HCT116 (cell line): ENCODE data around the gene ZFAND5. TPM values are rescaled to one million over a fixed set of nuclear protein-coding genes. Genes with fewer than 3 reads are reported as not detected.

Source experiments
- ATAC-seq: fragments of 200-7000 bp; cut with Tn5 transposase; 2 replicates; pipeline ENCODE4 v1.9.1; 2020; ENCODE audit warnings: mild to moderate bottlenecking, moderate library complexity
- BruUV-seq: library from RNA; stranded (reverse); fragments of 400-500 nt; replicated peaks from 2 replicates; lab custom pipeline; 2021; lab: Mats Ljungman, UMichigan
- CTCF ChIA-PET: fragments of 300-600 bp; sonication (Branson Sonifier 250); formaldehyde crosslinking; loops from one replicate; lab custom pipeline; 2021; ENCODE audit warnings: antibody characterized with exemption; lab: Charles Lee
- POLR2A ChIA-PET: fragments of 300-600, 350-600 bp; sonication (Branson Sonifier 250); formaldehyde crosslinking; loops from one replicate; lab custom pipeline; 2021; ENCODE audit warnings: antibody characterized with exemption; lab: Charles Lee
- RAD21 ChIA-PET, 2 experiments: fragments of 300-600 bp; sonication (Branson Sonifier 250); formaldehyde crosslinking; loops; one replicate each; lab custom pipeline; 2023; ENCODE audit warnings: low total read pairs in 2 of 2; ENCODE audit not compliant: uncharacterized antibody in 2 of 2, unreplicated experiment in 2 of 2, low non-redundant PET in 1 of 2; lab: Charles Lee
- DNase-seq: peaks from one replicate; pipeline ENCODE4 v3.0.0-alpha.2; 2010; ENCODE audit warnings: low read depth, low spot score
- H2AFZ ChIP-seq: fragments of 200-600 bp; shearing (Covaris generic), sonication (generic); 2 replicates; pipeline ENCODE4 v1.6.1; 2017; ENCODE audit warnings: low read depth, mixed run types, mixed read lengths, antibody characterized with exemption, low read length; ENCODE audit not compliant: poor library complexity, severe bottlenecking
- H3K27ac ChIP-seq: 2 replicates; pipeline ENCODE4 v1.5.1; 2012; ENCODE audit warnings: low read depth, low read length
- H3K27me3 ChIP-seq: fragments of 200-600 bp; sonication (generic); 2 replicates; pipeline ENCODE4 v1.6.1; 2016; ENCODE audit warnings: mixed run types, low read length, mixed read lengths; ENCODE audit not compliant: insufficient read depth
- H3K36me3 ChIP-seq, 2 experiments: fragments of 200-500 bp in 1 of 2; fragments of 200-600 bp in 1 of 2; sonication (Bioruptor generic) in 1 of 2; sonication (generic) in 1 of 2; 2 replicates each; pipeline versions ENCODE4 v1.5.1 to v1.6.1; 2014 to 2016; ENCODE audit warnings: low read length in 2 of 2, inconsistent platforms in 1 of 2, mixed read lengths in 1 of 2, mixed run types in 1 of 2; ENCODE audit not compliant: insufficient read depth in 2 of 2, control insufficient read depth in 1 of 2
- H3K4me1 ChIP-seq, 2 experiments: fragments of 200-600 bp in 1 of 2; sonication (generic) in 1 of 2; 2 replicates each; pipeline versions ENCODE4 v1.5.1 to v1.6.1; 2012 to 2017; ENCODE audit warnings: low read length in 2 of 2, inconsistent platforms in 1 of 2, mild to moderate bottlenecking in 1 of 2, mixed read lengths in 1 of 2, mixed run types in 1 of 2, moderate library complexity in 1 of 2; ENCODE audit not compliant: insufficient read depth in 2 of 2, control insufficient read depth in 1 of 2
- H3K4me2 ChIP-seq: fragments of 200-600 bp; sonication (generic); 2 replicates; pipeline ENCODE4 v1.6.1; 2017; ENCODE audit warnings: mixed run types, low read length, mixed read lengths
- H3K4me3 ChIP-seq, 2 experiments: fragments of 200-600 bp in 1 of 2; sonication (generic) in 1 of 2; replicated peaks in 1 of 2; 2 replicates each; pipeline ENCODE4 v1.5.1; 2011 to 2016; ENCODE audit warnings: low read length in 2 of 2, control low read depth in 1 of 2, low read depth in 1 of 2, mild to moderate bottlenecking in 1 of 2, mixed read lengths in 1 of 2, mixed run types in 1 of 2
- H3K79me2 ChIP-seq: fragments of 200-600 bp; sonication (generic); 2 replicates; pipeline ENCODE4 v1.6.1; 2017; ENCODE audit warnings: mild to moderate bottlenecking, mixed run types, low read length, moderate library complexity, mixed read lengths; ENCODE audit not compliant: insufficient read depth
- H3K9ac ChIP-seq: fragments of 200-600 bp; sonication (generic); 2 replicates; pipeline ENCODE4 v1.6.1; 2016; ENCODE audit warnings: low read length, mixed read lengths
- H3K9me2 ChIP-seq: fragments of 200-600 bp; sonication (generic), shearing (Covaris generic); 2 replicates; pipeline ENCODE4 v1.6.1; 2017; ENCODE audit warnings: mixed run types, mild to moderate bottlenecking, moderate library complexity; ENCODE audit not compliant: insufficient read depth
- H3K9me3 ChIP-seq, 2 experiments: fragments of 200-500 bp in 1 of 2; fragments of 200-600 bp in 1 of 2; sonication (Bioruptor generic) in 1 of 2; sonication (generic) in 1 of 2; 2 replicates each; pipeline ENCODE4 v1.6.1; 2014 to 2017; ENCODE audit warnings: low read length in 2 of 2, mixed read lengths in 2 of 2, inconsistent platforms in 1 of 2, low read depth in 1 of 2, mild to moderate bottlenecking in 1 of 2, mixed run types in 1 of 2, moderate library complexity in 1 of 2; ENCODE audit not compliant: control insufficient read depth in 1 of 2, insufficient read depth in 1 of 2
- H4K20me1 ChIP-seq: fragments of 200-600 bp; sonication (generic), shearing (Covaris generic); 2 replicates; pipeline ENCODE4 v1.6.1; 2017; ENCODE audit warnings: mixed run types, mild to moderate bottlenecking, moderate library complexity; ENCODE audit not compliant: insufficient read depth
- CBX3 ChIP-seq: IDR thresholded peaks from 2 replicates; pipeline ENCODE4 v1.6.1; 2012; ENCODE audit warnings: low read depth
- CEBPB ChIP-seq: IDR thresholded peaks from 2 replicates; pipeline ENCODE4 v1.6.1; 2012; ENCODE audit warnings: low read depth
- EGR1 ChIP-seq: IDR thresholded peaks from 2 replicates; pipeline ENCODE4 v1.6.1; 2012; ENCODE audit warnings: low read depth
- ELF1 ChIP-seq: IDR thresholded peaks from 2 replicates; pipeline ENCODE4 v1.6.1; 2012; ENCODE audit warnings: low read depth, borderline replicate concordance
- JUND ChIP-seq: IDR thresholded peaks from 2 replicates; pipeline ENCODE4 v1.6.1; 2012
- POLR2A ChIP-seq: IDR thresholded peaks from 2 replicates; pipeline ENCODE4 v1.7.0; 2011; ENCODE audit warnings: borderline replicate concordance; ENCODE audit not compliant: insufficient read depth, insufficient read length; ENCODE audit errors: extremely low read depth
- POLR2AphosphoS5 ChIP-seq: IDR thresholded peaks from 2 replicates; pipeline ENCODE4 v1.6.1; 2011; ENCODE audit warnings: mild to moderate bottlenecking, low read depth, low read length, moderate library complexity
- RAD21 ChIP-seq: IDR thresholded peaks from 2 replicates; pipeline ENCODE4 v1.6.1; 2012; ENCODE audit warnings: low read depth, mild to moderate bottlenecking
- SRF ChIP-seq: IDR thresholded peaks from 2 replicates; pipeline ENCODE4 v1.6.1; 2012; ENCODE audit warnings: low read depth
- TCF7L2 ChIP-seq: IDR thresholded peaks from 2 replicates; pipeline ENCODE4 v1.7.0; 2011; ENCODE audit warnings: borderline replicate concordance, inconsistent platforms; ENCODE audit not compliant: insufficient read depth, insufficient read length; ENCODE audit errors: extremely low read depth
- YY1 ChIP-seq: IDR thresholded peaks from 2 replicates; pipeline ENCODE4 v1.6.1; 2011; ENCODE audit warnings: low read length, low read depth, moderate library complexity, mild to moderate bottlenecking; ENCODE audit not compliant: insufficient replicate concordance; ENCODE audit errors: extremely low read depth
- intact Hi-C: fragments of 100-400 bp; cut with micrococcal nuclease; formaldehyde crosslinking; loops from 2 replicates; pipeline ENCODE4 v1.10.0; 2022
- total RNA-seq: library from RNA; stranded (reverse); gene quantifications from one replicate; pipeline ENCODE4 v1.2.1, GENCODE V29; 2021; ENCODE audit not compliant: unreplicated experiment
- TF ChIP-seq, protein P1 (sequence below): IDR thresholded peaks from 2 replicates; pipeline ENCODE4 v1.6.1; 2012
- TF ChIP-seq, protein P2 (sequence below): IDR thresholded peaks from 2 replicates; pipeline ENCODE4 v1.6.1; 2012
- TF ChIP-seq, protein P3 (sequence below), 3 experiments: fragments of 200-600 bp in 1 of 3; sonication (generic) in 1 of 3; IDR thresholded peaks in 2 of 3; conservative IDR thresholded peaks in 1 of 3; 2 replicates each; pipeline ENCODE4 v1.5.1; 2012 to 2017; ENCODE audit warnings: low read depth in 2 of 3, low read length in 2 of 3, antibody characterized with exemption in 1 of 3, borderline replicate concordance in 1 of 3, control low read depth in 1 of 3, mild to moderate bottlenecking in 1 of 3, mixed read lengths in 1 of 3, mixed run types in 1 of 3, moderate library complexity in 1 of 3; ENCODE audit not compliant: insufficient read depth in 1 of 3

Gene ZFAND5
- total RNA-seq, 1 experiment from 2014 or later: 128 TPM

DNA sequence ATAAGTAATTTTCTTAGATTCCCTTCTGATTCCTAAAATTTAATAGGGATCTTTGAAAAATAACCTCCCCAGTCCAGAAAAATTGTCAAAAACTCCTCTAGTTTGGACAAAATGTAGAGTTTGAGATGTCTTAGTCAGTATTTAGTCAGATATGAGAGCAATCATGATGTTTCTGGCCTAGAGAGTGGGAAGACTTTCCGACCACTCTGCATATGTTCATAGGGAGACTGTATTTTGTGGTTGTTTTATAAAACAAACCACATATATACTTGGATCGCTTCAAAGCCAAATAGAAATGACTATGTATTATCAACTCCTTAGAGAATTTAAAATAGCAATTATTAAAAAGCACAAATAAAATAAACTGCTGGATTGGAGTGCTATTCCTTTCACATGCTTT lies 15.8 kb downstream of the ZFAND5 start (continued):
- no peak for TF ChIP-seq ELF1
- TF ChIP-seq EGR1: no peak
- TF ChIP-seq, protein P1, sequence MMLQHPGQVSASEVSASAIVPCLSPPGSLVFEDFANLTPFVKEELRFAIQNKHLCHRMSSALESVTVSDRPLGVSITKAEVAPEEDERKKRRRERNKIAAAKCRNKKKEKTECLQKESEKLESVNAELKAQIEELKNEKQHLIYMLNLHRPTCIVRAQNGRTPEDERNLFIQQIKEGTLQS: no peak

DNA sequence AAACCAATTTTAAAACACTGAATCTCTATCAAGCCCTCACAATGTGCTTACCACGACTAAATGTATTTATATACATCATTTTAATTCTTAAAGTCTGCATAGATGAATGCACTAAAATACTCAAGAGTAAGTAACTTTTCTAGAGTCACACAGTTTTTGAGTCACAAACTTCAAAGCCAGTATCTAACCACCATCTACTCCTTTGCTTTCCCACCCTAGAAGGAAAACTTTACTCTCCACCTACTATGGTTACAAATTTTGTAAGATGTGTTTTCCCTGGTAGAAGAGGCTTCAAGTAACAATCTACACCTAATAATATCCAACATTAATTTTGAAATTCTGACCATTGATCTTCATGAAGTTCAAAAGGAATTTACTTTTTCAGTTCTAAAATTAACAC lies 18.7 kb downstream of the ZFAND5 start:
- H3K4me3 ChIP-seq: no peak overlapping the region
- ChIA-PET CTCF (no interaction called here), POLR2A (no interaction called here), RAD21 (no interaction called here)
- H3K79me2 ChIP-seq: no peaks in the 10 kb centered on the region
- no peak overlapping the region for H3K9ac ChIP-seq
- H3K9me3 ChIP-seq: no peaks in the 10 kb centered on the region
- intact Hi-C loops: no loop called here
- no peak for TF ChIP-seq POLR2A
- TF ChIP-seq, protein P2, sequence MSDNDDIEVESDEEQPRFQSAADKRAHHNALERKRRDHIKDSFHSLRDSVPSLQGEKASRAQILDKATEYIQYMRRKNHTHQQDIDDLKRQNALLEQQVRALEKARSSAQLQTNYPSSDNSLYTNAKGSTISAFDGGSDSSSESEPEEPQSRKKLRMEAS: no peak
- TF ChIP-seq, protein P3, sequence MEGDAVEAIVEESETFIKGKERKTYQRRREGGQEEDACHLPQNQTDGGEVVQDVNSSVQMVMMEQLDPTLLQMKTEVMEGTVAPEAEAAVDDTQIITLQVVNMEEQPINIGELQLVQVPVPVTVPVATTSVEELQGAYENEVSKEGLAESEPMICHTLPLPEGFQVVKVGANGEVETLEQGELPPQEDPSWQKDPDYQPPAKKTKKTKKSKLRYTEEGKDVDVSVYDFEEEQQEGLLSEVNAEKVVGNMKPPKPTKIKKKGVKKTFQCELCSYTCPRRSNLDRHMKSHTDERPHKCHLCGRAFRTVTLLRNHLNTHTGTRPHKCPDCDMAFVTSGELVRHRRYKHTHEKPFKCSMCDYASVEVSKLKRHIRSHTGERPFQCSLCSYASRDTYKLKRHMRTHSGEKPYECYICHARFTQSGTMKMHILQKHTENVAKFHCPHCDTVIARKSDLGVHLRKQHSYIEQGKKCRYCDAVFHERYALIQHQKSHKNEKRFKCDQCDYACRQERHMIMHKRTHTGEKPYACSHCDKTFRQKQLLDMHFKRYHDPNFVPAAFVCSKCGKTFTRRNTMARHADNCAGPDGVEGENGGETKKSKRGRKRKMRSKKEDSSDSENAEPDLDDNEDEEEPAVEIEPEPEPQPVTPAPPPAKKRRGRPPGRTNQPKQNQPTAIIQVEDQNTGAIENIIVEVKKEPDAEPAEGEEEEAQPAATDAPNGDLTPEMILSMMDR (IDR thresholded peaks at IDR 0.05 in 2 of 3, conservative IDR thresholded peaks at IDR 0.05 in 1 of 3; ENCODE audit: borderline replicate concordance in 1 of 3, insufficient read depth in 1 of 3, low read depth in 2 of 3, low read length in 2 of 3): no peak
- no peak overlapping the region for H3K4me2 ChIP-seq
- H3K27me3 ChIP-seq: no peaks in the 10 kb centered on the region
- no peak overlapping the region for H3K27ac ChIP-seq
- H4K20me1 ChIP-seq: no peaks in the 10 kb centered on the region
- no peaks in the 10 kb centered on the region for H3K36me3 ChIP-seq
- no peaks in the 10 kb centered on the region for H3K4me1 ChIP-seq
- BruUV-seq: no TSS peak
- H3K9me2 ChIP-seq: no peaks in the 10 kb centered on the region
- no peak for DNase-seq
- ATAC-seq: no peak
- no peak overlapping the region for H2AFZ ChIP-seq

DNA sequence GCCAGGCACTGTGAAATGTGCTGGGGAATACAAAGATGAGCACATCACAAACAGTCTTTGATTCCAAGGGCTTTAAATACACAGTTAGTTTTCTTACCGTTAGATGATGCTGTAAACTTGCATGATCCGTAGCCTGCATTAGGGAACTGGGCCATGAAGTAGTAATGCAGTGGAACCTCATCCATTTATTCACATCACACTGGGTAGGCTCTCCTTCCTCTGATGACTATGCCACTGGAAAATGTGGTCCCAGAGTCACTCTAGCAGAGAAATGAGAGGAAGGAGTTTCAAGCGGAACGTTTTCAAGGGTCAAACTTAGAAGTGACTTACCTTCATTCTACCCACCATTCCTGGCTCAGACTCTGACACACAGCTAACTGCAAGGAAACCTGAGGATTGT lies 26.4 kb downstream of the ZFAND5 start:
- Histone ChIP-seq H3K9me2 (no peaks in the 10 kb centered on the region), H3K9ac (no peak overlapping the region), H4K20me1 (no peaks in the 10 kb centered on the region), H3K27me3 (no peaks in the 10 kb centered on the region), H3K36me3 (no peaks in the 10 kb centered on the region), H3K4me1 (no peaks in the 10 kb centered on the region), H3K4me3 (no peak overlapping the region), H2AFZ (no peak overlapping the region), H3K4me2 (no peak overlapping the region), H3K27ac (no peak overlapping the region), H3K79me2 (no peaks in the 10 kb centered on the region), H3K9me3 (no peaks in the 10 kb centered on the region)
- ChIA-PET RAD21 (no interaction called here), CTCF (no interaction called here), POLR2A (no interaction called here)
- ATAC-seq: no peak
- DNase-seq: no peak
- no TSS peak for BruUV-seq
- intact Hi-C loops: no loop called here
- TF ChIP-seq ELF1 (no peak), YY1 (no peak), CBX3 (no peak), SRF (no peak), TCF7L2 (no peak), CEBPB (no peak), POLR2AphosphoS5 (no peak), RAD21 (no peak), JUND (no peak)
- TF ChIP-seq, protein P1: no peak
